HL-60 (cell line): ENCODE results near the gene TULP4.

ENCODE experiments used
- DNase-seq, 2 experiments: peaks; one replicate each; pipeline ENCODE4 v3.0.0-alpha.2; 2010 to 2020; ENCODE audit warnings: low read depth in 1 of 2, low spot score in 1 of 2
- H3K27ac ChIP-seq: fragments of 250-450 bp; sonication (Bioruptor Pico); replicated peaks from 2 replicates; pipeline ENCODE4 v1.5.1; 2020; ENCODE audit warnings: mild to moderate bottlenecking, moderate library complexity
- H3K27me3 ChIP-seq: fragments of 250-450 bp; sonication (Bioruptor Pico); 2 replicates; pipeline ENCODE4 v1.5.1; 2021; ENCODE audit warnings: mild to moderate bottlenecking, moderate library complexity; ENCODE audit not compliant: insufficient read depth, poor library complexity, severe bottlenecking
- H3K4me3 ChIP-seq: replicated peaks from 2 replicates; pipeline ENCODE4 v1.5.1; 2011; ENCODE audit warnings: mild to moderate bottlenecking, control low read depth, low read length; ENCODE audit not compliant: insufficient read depth
- GABPA ChIP-seq: IDR thresholded peaks from 2 replicates; pipeline ENCODE4 v1.6.1; 2012; ENCODE audit warnings: low read depth
- POLR2AphosphoS5 ChIP-seq: IDR thresholded peaks from 2 replicates; pipeline ENCODE4 v1.6.1; 2012; ENCODE audit warnings: low read depth
- REST ChIP-seq: IDR thresholded peaks from 2 replicates; pipeline ENCODE4 v1.6.1; 2012; ENCODE audit warnings: low read depth; ENCODE audit not compliant: insufficient replicate concordance
- SPI1 ChIP-seq: IDR thresholded peaks from 2 replicates; pipeline ENCODE4 v1.6.1; 2012; ENCODE audit warnings: low read depth, mild to moderate bottlenecking, borderline replicate concordance
- TF ChIP-seq, protein P1 (sequence below): IDR thresholded peaks from one replicate; pipeline ENCODE4 v1.5.1; 2011; ENCODE audit warnings: low read length, control low read depth, inconsistent platforms; ENCODE audit not compliant: insufficient read depth

TULP4 gene

GRCh38 chr6:158448856-158449255, 136.6 kb downstream of the TULP4 start:
- TF ChIP-seq POLR2AphosphoS5 (no peak), SPI1 (no peak), REST (no peak), GABPA (no peak)
- TF ChIP-seq, protein P1, sequence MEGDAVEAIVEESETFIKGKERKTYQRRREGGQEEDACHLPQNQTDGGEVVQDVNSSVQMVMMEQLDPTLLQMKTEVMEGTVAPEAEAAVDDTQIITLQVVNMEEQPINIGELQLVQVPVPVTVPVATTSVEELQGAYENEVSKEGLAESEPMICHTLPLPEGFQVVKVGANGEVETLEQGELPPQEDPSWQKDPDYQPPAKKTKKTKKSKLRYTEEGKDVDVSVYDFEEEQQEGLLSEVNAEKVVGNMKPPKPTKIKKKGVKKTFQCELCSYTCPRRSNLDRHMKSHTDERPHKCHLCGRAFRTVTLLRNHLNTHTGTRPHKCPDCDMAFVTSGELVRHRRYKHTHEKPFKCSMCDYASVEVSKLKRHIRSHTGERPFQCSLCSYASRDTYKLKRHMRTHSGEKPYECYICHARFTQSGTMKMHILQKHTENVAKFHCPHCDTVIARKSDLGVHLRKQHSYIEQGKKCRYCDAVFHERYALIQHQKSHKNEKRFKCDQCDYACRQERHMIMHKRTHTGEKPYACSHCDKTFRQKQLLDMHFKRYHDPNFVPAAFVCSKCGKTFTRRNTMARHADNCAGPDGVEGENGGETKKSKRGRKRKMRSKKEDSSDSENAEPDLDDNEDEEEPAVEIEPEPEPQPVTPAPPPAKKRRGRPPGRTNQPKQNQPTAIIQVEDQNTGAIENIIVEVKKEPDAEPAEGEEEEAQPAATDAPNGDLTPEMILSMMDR: no peak
- no peak overlapping the region for H3K4me3 ChIP-seq
- no peak overlapping the region for H3K27ac ChIP-seq
- H3K27me3 ChIP-seq: no peaks in the 10 kb centered on the region
- DNase-seq: no peak

DNA sequence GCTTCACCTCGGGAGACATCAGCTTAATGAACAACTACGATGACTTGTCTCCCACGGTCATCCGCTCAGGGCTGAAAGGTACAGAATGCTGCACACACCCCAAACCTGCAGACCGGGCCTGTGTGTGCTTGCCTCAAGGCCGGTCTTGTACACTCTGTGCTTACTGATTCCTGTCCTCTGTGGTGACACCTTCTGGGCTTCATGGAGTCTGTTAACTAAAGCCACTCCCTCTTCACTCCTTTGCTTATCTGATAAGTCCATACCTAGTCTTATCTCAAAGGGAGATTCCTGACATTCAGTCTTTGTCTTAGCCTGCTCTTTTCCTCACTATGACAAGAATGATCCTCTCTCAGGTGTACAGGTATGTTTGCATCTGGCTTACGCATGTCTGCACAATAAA, 139.9 kb downstream of the TULP4 start:
- Histone ChIP-seq H3K4me3 (no peak overlapping the region), H3K27me3 (no peaks in the 10 kb centered on the region), H3K27ac (no peak overlapping the region)
- no peak for DNase-seq
- no peak for TF ChIP-seq SPI1
- TF ChIP-seq, protein P1: no peak
- TF ChIP-seq POLR2AphosphoS5: no peak
- TF ChIP-seq REST: no peak
- TF ChIP-seq GABPA: no peak

DNA sequence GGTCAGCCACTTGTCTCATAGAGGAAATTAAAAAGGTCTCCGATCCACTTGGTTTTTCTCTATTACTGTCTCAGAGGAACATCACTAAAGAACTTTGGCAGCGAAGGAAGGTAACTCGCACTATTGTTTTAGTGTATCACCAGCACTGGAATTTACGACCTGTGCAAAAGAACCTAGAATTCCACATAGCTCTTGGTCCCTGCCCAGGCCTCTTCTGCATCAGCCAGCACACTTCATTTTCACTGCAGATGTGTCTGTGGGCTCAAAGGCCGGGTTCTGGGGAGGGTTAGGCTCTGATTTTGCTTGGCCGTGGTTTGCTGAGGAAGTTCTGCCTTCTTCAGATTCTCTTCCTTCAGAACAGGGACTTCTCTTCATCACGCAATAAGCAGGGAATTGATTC, 144.9 kb downstream of the TULP4 start:
- Histone ChIP-seq H3K4me3 (no peak overlapping the region), H3K27ac (no peak overlapping the region), H3K27me3 (no peaks in the 10 kb centered on the region)
- DNase-seq: no peak
- no peak for TF ChIP-seq SPI1
- TF ChIP-seq, protein P1: no peak
- no peak for TF ChIP-seq POLR2AphosphoS5
- TF ChIP-seq REST: no peak
- TF ChIP-seq GABPA: no peak
